ENCODE data around the gene EEFSEC.

EEFSEC gene

DNA sequence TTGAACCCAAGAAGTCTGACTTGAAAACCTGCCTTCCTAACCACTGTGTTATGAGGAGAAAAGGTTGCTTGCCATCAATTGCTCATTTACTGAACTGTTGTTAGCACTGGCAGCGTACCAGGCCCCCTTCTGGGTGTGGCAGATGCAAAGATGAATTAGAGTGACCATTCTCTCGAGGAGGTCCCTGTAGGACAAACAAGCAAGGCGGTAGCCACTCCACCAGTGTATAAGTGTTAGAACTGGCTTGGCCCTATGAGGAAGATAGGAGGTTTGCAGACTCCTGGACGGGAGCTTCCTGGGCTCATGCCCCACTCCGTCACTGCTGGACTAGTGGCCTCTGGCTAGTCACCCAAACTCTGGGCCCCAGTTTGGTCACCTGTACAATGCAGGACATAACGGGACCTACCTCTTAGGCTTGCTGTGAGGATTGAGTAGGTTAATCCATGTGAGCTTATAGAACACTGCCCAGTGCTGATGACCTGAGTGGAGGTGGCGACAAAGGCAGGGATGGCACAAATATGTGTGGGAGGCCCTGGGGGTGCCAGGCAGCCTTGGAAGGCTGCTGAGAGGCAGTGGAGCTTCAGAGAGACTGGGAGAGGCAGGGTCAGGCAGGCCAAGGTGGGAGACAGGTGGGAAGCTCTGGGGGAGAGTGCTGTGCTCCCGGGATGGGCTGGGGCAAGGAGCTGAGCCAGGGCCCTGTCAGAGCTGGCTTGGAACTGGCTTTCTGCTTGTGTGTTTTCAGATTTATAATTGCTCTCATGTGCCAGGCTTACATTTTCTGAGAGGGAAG, 167.5 kb downstream of the EEFSEC start:
- no peak for DNase-seq

DNA sequence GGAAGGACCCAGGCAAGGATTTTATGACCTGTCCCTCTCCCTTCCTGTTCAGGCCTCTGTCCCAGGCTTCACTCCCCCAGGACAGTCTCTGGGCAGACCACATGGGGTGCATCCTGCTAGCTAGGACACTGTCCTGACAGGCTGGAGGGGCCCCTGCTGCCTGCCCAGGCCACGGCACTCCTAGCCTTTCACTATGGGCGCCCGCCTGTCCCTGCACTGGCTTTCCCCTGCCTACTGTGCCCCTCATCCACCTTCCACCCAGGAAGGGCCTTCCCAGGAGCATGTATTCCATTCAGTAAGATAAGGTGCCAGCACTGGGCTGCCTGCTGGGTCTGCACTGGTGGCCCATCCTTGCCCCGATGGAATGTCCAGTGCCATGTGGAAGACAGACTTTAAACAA, 168.1 kb downstream of the EEFSEC start:
- DNase-seq = no peak

GRCh38 chr3:128322030-128323022, 169.0 kb downstream of the EEFSEC start:
- peak; percentile 53 for DNase-seq

DNA sequence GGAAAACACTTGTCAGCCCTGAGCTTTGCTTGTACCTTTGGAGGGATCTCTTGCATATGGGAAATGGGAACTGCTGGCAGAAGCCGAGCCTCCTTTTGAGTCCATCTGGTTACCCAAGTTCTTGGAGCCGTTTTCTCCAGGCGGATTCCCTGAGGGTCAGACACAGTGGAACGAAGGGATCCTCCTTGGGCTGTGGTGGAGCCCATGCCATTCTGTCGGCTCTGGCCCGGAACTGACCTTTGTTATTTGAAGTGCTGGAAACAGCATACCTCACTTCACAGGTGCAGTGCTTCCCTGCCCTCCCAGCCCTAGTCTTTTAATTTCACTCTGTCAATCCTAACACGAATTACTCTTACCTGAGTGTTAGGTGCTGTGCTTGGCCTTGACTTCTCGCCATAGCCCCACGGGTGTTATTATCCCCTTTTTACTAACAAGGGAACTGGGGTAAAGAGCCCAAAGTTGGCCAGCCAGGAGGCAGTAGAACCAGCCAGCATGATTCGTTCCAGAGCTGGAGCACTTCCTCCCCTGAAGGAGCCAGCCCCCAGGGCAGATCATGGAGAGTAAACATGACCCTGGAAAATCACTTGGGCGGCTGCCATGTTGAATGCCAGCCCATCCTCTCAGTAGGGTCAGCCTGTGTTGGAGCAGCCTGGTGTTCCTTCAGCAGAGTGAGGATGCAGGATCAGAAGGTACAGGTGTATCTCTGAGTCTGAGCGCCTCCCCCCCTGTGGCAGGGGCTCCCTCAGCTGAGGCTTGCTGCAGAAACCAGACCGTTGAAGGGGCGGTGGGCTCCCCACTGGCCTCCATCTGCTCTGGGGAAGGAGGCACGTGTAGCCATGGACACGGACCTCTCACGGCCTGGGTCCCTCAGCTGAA, 170.2 kb downstream of the EEFSEC start:
- DNase-seq = no peak

GRCh38 chr3:128324911-128325592, 171.8 kb downstream of the EEFSEC start:
- DNase-seq = no peak

GRCh38 chr3:128326051-128326823, 173.0 kb downstream of the EEFSEC start:
- no peak for DNase-seq

GRCh38 chr3:128327606-128328031, 174.3 kb downstream of the EEFSEC start:
- DNase-seq = no peak

DNA sequence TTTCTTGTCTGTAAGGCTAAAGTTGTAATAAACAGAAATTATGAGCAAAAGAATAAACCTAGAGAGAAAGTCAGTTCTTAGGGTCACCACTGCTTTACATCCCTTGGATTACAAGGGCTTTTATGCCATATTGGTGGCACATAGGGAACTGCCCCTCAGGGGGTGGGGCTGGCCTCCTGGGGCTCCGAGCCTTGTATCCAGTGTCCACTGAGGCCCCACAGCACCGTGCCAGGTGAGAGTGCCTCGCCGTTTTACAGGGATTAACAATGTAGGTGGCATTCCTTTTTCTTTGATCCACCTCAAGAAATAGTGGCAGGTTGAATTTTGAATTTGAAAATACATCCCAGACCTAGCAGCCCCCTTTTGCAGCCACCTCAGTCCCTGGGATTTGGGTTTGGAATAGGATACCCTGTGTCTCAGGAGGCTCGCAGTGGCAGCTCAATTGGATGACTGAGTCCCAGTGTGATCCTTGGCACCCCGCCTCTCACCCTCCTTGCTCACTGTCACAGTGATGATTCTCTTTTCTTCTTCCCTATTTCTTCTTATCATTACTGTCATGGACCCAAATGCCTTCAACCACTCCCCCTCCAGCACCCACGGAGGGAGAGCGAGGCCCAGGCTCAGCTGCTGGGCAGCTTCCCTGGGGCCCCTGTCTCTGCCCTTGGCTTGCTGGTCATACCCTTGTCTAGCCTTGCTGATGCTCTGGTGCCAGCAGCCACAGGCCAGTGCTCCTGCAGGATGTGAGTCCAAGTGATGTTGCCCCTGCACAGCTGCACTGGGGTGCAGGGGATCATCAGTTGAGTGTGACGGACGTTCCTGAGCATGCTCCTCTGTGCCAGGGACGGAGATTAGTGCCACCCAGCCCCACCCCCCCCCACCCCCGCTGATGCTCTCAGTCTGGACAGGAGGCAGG, 175.5 kb downstream of the EEFSEC start:
- no peak for DNase-seq

- no peak for DNase-seq
Observed at GRCh38 chr3:128329491-128330213, 176.4 kb downstream of the EEFSEC start.

- no peak for DNase-seq
Observed at GRCh38 chr3:128330214-128330842, 177.0 kb downstream of the EEFSEC start.

GRCh38 chr3:128334086-128334645, 180.9 kb downstream of the EEFSEC start:
- DNase-seq = no peak

GRCh38 chr3:128334766-128335165, 181.5 kb downstream of the EEFSEC start:
- DNase-seq = no peak

DNA sequence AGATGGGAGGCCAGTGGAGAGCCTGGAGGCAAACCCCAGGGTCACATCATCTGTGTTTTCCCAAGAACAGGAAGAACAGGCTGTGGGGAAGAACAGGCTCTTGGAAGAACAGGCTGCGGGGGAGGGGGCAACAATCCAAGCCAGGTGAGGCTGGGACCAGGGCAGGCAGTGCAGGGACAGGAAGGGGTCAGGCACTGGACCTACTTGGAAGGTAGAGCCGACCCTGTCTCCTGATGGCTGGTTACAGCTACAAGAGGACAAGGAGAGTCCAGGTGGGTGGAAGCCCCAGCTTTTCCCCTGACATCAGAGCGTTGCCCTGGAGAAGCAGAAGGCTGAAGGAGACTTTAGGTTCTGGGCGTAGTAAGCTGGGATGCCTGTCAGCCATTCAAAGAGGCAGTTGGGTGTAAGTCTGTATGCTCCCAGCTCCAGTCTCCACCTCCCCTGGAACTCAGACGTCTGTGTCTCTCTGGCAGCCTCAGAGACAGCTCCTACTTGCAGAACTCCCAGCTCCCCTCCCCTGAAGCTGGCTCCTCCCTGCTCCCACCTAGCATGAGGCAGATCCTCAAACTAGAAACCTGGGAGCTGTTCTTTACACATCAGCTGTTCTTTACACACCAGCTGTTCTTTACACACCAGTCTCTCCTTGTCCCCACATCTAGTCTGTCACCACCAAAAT, 182.5 kb downstream of the EEFSEC start:
- no peak for DNase-seq

GRCh38 chr3:128336337-128337156, 183.3 kb downstream of the EEFSEC start:
- no peak for DNase-seq

GRCh38 chr3:128337305-128337704, 184.0 kb downstream of the EEFSEC start:
- no peak for DNase-seq

GRCh38 chr3:128338536-128339330, 185.5 kb downstream of the EEFSEC start:
- DNase-seq = no peak
